HepG2 (cell line): ENCODE data around the gene DDRGK1. TPM values are rescaled to one million over a fixed set of nuclear protein-coding genes. Genes with fewer than 3 reads are reported as not detected.

Experiments
- ATM ChIP-seq: fragments of 450-650 bp; IDR thresholded peaks from 2 replicates; pipeline ENCODE4 v1.7.1; 2017; ENCODE audit warnings: mild to moderate bottlenecking, borderline replicate concordance
- E2F2 ChIP-seq: sonication (generic); formaldehyde crosslinking; IDR thresholded peaks from 2 replicates; pipeline ENCODE4 v1.4.0; 2020; ENCODE audit warnings: missing genetic modification reagents, borderline replicate concordance
- HNRNPLL ChIP-seq: fragments of 200-400 bp; formaldehyde crosslinking; IDR thresholded peaks from 2 replicates; pipeline ENCODE4 v1.6.1; 2017; ENCODE audit warnings: mild to moderate bottlenecking, low read depth, low read length; ENCODE audit not compliant: poor library complexity, severe bottlenecking
- MZF1 ChIP-seq: sonication (generic); formaldehyde crosslinking; IDR thresholded peaks from 2 replicates; pipeline ENCODE4 v1.8.1; 2023; ENCODE audit warnings: mild to moderate bottlenecking, missing genetic modification reagents, borderline replicate concordance
- PCBP1 ChIP-seq: fragments of 200-400 bp; formaldehyde crosslinking; IDR thresholded peaks from 2 replicates; pipeline ENCODE4 v1.6.1; 2017; ENCODE audit warnings: mild to moderate bottlenecking, low read depth, low read length, borderline replicate concordance
- RFXAP ChIP-seq: sonication (generic); formaldehyde crosslinking; IDR thresholded peaks from 2 replicates; pipeline ENCODE4 v1.4.0; 2020; ENCODE audit warnings: missing genetic modification reagents, borderline replicate concordance
- RORA ChIP-seq: sonication (generic); formaldehyde crosslinking; IDR thresholded peaks from 2 replicates; pipeline ENCODE4 v1.5.0; 2020; ENCODE audit warnings: mild to moderate bottlenecking, missing genetic modification reagents, moderate library complexity
- SP140L ChIP-seq: sonication (generic); formaldehyde crosslinking; IDR thresholded peaks from 2 replicates; pipeline ENCODE4 v1.4.0; 2020; ENCODE audit warnings: missing genetic modification reagents, borderline replicate concordance
- UBTF ChIP-seq: sonication (generic); formaldehyde crosslinking; IDR thresholded peaks from 2 replicates; pipeline ENCODE4 v1.4.0; 2020; ENCODE audit warnings: mild to moderate bottlenecking, missing genetic modification reagents
- ZFP91 ChIP-seq: sonication (generic); formaldehyde crosslinking; IDR thresholded peaks from 2 replicates; pipeline ENCODE4 v1.9.0; 2022; ENCODE audit warnings: missing genetic modification reagents, mild to moderate bottlenecking, borderline replicate concordance
- ZMYM3 ChIP-seq: sonication (generic); formaldehyde crosslinking; IDR thresholded peaks from 2 replicates; pipeline ENCODE4 v1.5.1; 2020; ENCODE audit warnings: mild to moderate bottlenecking, missing genetic modification reagents
- ZNF432 ChIP-seq: sonication (generic); formaldehyde crosslinking; IDR thresholded peaks from 2 replicates; pipeline ENCODE4 v1.5.0; 2020; ENCODE audit warnings: missing genetic modification reagents, mild to moderate bottlenecking, borderline replicate concordance
- ZNF678 ChIP-seq: sonication (generic); formaldehyde crosslinking; IDR thresholded peaks from 2 replicates; pipeline ENCODE4 v1.4.0; 2020; ENCODE audit warnings: mild to moderate bottlenecking, missing genetic modification reagents
- ZNF746 ChIP-seq: sonication (generic); formaldehyde crosslinking; IDR thresholded peaks from 2 replicates; pipeline ENCODE4 v1.8.0; 2022; ENCODE audit warnings: mild to moderate bottlenecking, missing genetic modification reagents
- ZUFSP ChIP-seq: sonication (generic); formaldehyde crosslinking; IDR thresholded peaks from 2 replicates; pipeline ENCODE4 v1.9.0; 2021; ENCODE audit warnings: missing genetic modification reagents, mild to moderate bottlenecking, borderline replicate concordance
- polyA plus RNA-seq, 8 experiments: library from polyadenylated mRNA; depleted of rRNA in 3 of 8; stranded (reverse) in 7 of 8; unstranded in 1 of 8; fragments of >200 nt; fragmentation: Illumina TruSeq in 4 of 8; extraction: Trizol in 4 of 8; gene quantifications; 2 replicates each; pipeline versions ENCODE4 v1.2.1 to v1.2.3, GENCODE V29; 2011 to 2016; ENCODE audit warnings: low read depth in 4 of 8, missing spikeins in 1 of 8, mixed read lengths in 1 of 8; ENCODE audit not compliant: insufficient read depth in 1 of 8
- total RNA-seq, 5 experiments: library from RNA; depleted of rRNA; stranded (reverse); fragments of >200 nt; fragmentation: Illumina TruSeq; extraction: Trizol; gene quantifications; 2 replicates each; pipeline ENCODE4 v1.2.3, GENCODE V29; 2016; ENCODE audit warnings: low read depth in 1 of 5

Gene DDRGK1
- total and polyA plus RNA-seq, 2 of the 13 experiments (the other 11 are each of a cell fraction or from before 2014, with no cell fraction given): 96.7 to 149 TPM

GRCh38 chr20:3223994-3224680 is 19.7 kb upstream of the DDRGK1 start (continued):
- TF ChIP-seq ZNF432 (CRISPR knock-in tag) (no peak), ZMYM3 (0 out of 2 replicates have a peak, but pooled peaks have one; percentile 19), ATM (no peak), E2F2 (CRISPR knock-in tag) (no peak), ZUFSP (CRISPR knock-in tag) (no peak), HNRNPLL (peak; percentile 33), SP140L (CRISPR knock-in tag) (no peak), ZFP91 (peak; percentile 39; the same call in 1 of the 2 replicates), RORA (CRISPR knock-in tag) (no peak), RFXAP (CRISPR knock-in tag) (no peak), ZNF678 (CRISPR knock-in tag) (no peak), ZNF746 (CRISPR knock-in tag) (no peak), MZF1 (CRISPR knock-in tag) (no peak), PCBP1 (peak; percentile 70; the same call in 1 of the 2 replicates), UBTF (CRISPR knock-in tag) (no peak; the same call in 1 of the 2 replicates)
